ENCODE results near the gene FKBP15.

GRCh38 chr9:113245894-113246293 is 24.8 kb upstream of the FKBP15 start:
- TF ChIP-seq STAT1 (IDR thresholded peaks at IDR 0.05; ENCODE audit: unreplicated experiment) (no peak), CTCF (conservative IDR thresholded peaks at IDR 0.05; ENCODE audit: low read depth in 2 of 2) (no peak), EZH2phosphoT487 (IDR thresholded peaks at IDR 0.05; ENCODE audit: unreplicated experiment) (no peak), JUNB (IDR thresholded peaks at IDR 0.05; ENCODE audit: unreplicated experiment) (no peak), CREB1 (CRISPR knock-in tag; IDR thresholded peaks at IDR 0.05; ENCODE audit: low read depth) (no peak), REST (IDR thresholded peaks at IDR 0.05; ENCODE audit: unreplicated experiment) (no peak)

Measured in GM23338 (cell line).